ENCODE measurements around the gene LRRC15. TPM values are rescaled to one million over a fixed set of nuclear protein-coding genes. Genes with fewer than 3 reads are reported as not detected.

Gene LRRC15
- 0.12 to 0.17 TPM (median 0.14 TPM) in 5 replicates for total RNA-seq (2022; extraction: Qiagen RNA extraction)

GRCh38 chr3:194369522-194370279 lies at the start of gene LRRC15:
TSS of gene LRRC15 (minus strand) at chr3:194369743. CDS start at chr3:194361043, 8,700 bp downstream.

GRCh38 chr3:194399166-194399565 lies 29.6 kb upstream of the LRRC15 start, which contains the start of gene GP5:
TSS of gene GP5 (minus strand) at chr3:194399266. CDS start at chr3:194398282, 984 bp downstream.

GRCh38 chr3:194351080-194351672 lies 18.4 kb downstream of the LRRC15 start, which contains the start of gene CPN2:
TSS of gene CPN2 (minus strand) at chr3:194351328. CDS start at chr3:194342702, 8,626 bp downstream.

Other genes with a start within 250 kb of the LRRC15 start
- 9.5 to 14.1 TPM (median 11.3 TPM) in 5 replicates for gene HES1, start 233.6 kb downstream of the LRRC15 start, total RNA-seq (2022; extraction: Qiagen RNA extraction)
- not detected in 5 replicates for gene CPN2, start 18.4 kb downstream of the LRRC15 start, total RNA-seq (2022; extraction: Qiagen RNA extraction)
- gene GP5, start 29.5 kb upstream of the LRRC15 start, total RNA-seq (2022; extraction: Qiagen RNA extraction) = 0.04 TPM in 1 of 5 replicates, not detected in the others
- gene ATP13A3, start 117.3 kb upstream of the LRRC15 start, total RNA-seq (2022; extraction: Qiagen RNA extraction) = 21.6 to 34.9 TPM (median 27.6 TPM) in 5 replicates